K562 (cell line): Measurements from ENCODE around the gene SLC25A18. TPM values are rescaled to one million over a fixed set of nuclear protein-coding genes. Genes with fewer than 3 reads are reported as not detected.
A peak's percentile ranks its signal among the peaks of the same experiment; 100 is the strongest.

Source experiments
- CHAMP1 ChIP-seq: fragments of 450-650 bp; IDR thresholded peaks from 2 replicates; pipeline ENCODE4 v1.6.1; 2016; ENCODE audit warnings: mild to moderate bottlenecking
- FOS ChIP-seq: IDR thresholded peaks from 3 replicates; pipeline ENCODE4 v1.6.1; 2011; ENCODE audit not compliant: insufficient read length; ENCODE audit errors: extremely low read depth
- HCFC1 ChIP-seq: IDR thresholded peaks from 2 replicates; pipeline ENCODE4 v1.6.1; 2012; ENCODE audit warnings: low read depth, low read length, improper control_type of control experiment
- MTA3 ChIP-seq: fragments of 450-650 bp; formaldehyde crosslinking; IDR thresholded peaks from 2 replicates; pipeline ENCODE4 v1.6.1; 2017; ENCODE audit warnings: mild to moderate bottlenecking, borderline replicate concordance
- MYNN ChIP-seq, 2 experiments: sonication (generic); formaldehyde crosslinking in 1 of 2; IDR thresholded peaks; 2 replicates each; pipeline versions ENCODE4 v1.5.0 to v1.6.1; 2016 to 2020; ENCODE audit warnings: antibody characterized with exemption in 1 of 2, missing genetic modification reagents in 1 of 2
- NCOA2 ChIP-seq, 2 experiments: fragments of 450-650 bp; IDR thresholded peaks; 2 replicates each; pipeline ENCODE4 v1.6.1; 2018; ENCODE audit warnings: mild to moderate bottlenecking in 2 of 2, moderate library complexity in 1 of 2; ENCODE audit not compliant: partially characterized antibody in 2 of 2
- NCOA4 ChIP-seq: fragments of 450-650 bp; IDR thresholded peaks from 2 replicates; pipeline ENCODE4 v1.6.1; 2018; ENCODE audit warnings: mild to moderate bottlenecking; ENCODE audit not compliant: partially characterized antibody
- POLR2H ChIP-seq: IDR thresholded peaks from 2 replicates; pipeline ENCODE4 v1.6.1; 2016; ENCODE audit warnings: missing genetic modification characterization, low read depth, mild to moderate bottlenecking, control low read depth, missing compliant biosample characterization, moderate library complexity
- PRPF4 ChIP-seq: fragments of 200-400 bp; formaldehyde crosslinking; IDR thresholded peaks from one replicate; pipeline ENCODE4 v1.6.1; 2017; ENCODE audit warnings: low read length, low read depth, mild to moderate bottlenecking; ENCODE audit not compliant: insufficient read depth, poor library complexity, severe bottlenecking
- SAP30 ChIP-seq: fragments of 200-600 bp; sonication (generic); IDR thresholded peaks from 2 replicates; pipeline ENCODE4 v1.6.1; 2012; ENCODE audit warnings: borderline replicate concordance, low read depth, mild to moderate bottlenecking, moderate library complexity, low read length, control low read depth, inconsistent platforms; ENCODE audit not compliant: insufficient read depth, poor library complexity, severe bottlenecking
- SMAD3 ChIP-seq: fragments of 450-650 bp; formaldehyde crosslinking; conservative IDR thresholded peaks from 2 replicates; pipeline ENCODE4 v1.4.0; 2020; ENCODE audit warnings: mild to moderate bottlenecking
- SMAD4 ChIP-seq: fragments of 250-450 bp; sonication (Bioruptor Pico); conservative IDR thresholded peaks from 2 replicates; pipeline ENCODE4 v1.8.0; 2021; ENCODE audit warnings: inconsistent platforms, mild to moderate bottlenecking, moderate library complexity
- ZBTB9 ChIP-seq: fragments of 450-650 bp; formaldehyde crosslinking; IDR thresholded peaks from 2 replicates; pipeline ENCODE4 v1.4.0; 2020; ENCODE audit warnings: mild to moderate bottlenecking, moderate library complexity
- ZNF143 ChIP-seq: sonication (generic); formaldehyde crosslinking; IDR thresholded peaks from 2 replicates; pipeline ENCODE4 v1.9.0; 2022; ENCODE audit warnings: mild to moderate bottlenecking, missing genetic modification reagents
- ZNF274 ChIP-seq: IDR thresholded peaks from 2 replicates; pipeline ENCODE4 v1.6.1; 2011; ENCODE audit warnings: low read depth, mild to moderate bottlenecking, low read length, moderate library complexity, borderline replicate concordance
- ZSCAN32 ChIP-seq: fragments of 450-650 bp; formaldehyde crosslinking; IDR thresholded peaks from 2 replicates; pipeline ENCODE4 v1.4.0; 2020; ENCODE audit warnings: mild to moderate bottlenecking, moderate library complexity
- polyA plus RNA-seq, 8 experiments: library from polyadenylated mRNA; depleted of rRNA in 4 of 8; stranded (reverse) in 5 of 8; unstranded in 3 of 8; fragments of >200 nt; fragmentation: Nextera tagmentation in 2 of 8; fragmentation: Illumina TruSeq in 1 of 8; extraction: Ambion mirVana in 2 of 8; extraction: Trizol in 1 of 8; gene quantifications; 2 replicates each; pipeline versions ENCODE4 v1.2.1 to v1.2.3, GENCODE V29; 2011 to 2014; ENCODE audit warnings: inconsistent platforms in 1 of 8, missing spikeins in 1 of 8
- total RNA-seq, 7 experiments: library from RNA; depleted of rRNA in 6 of 7; stranded (reverse); fragments of >200 nt in 6 of 7; fragmentation: Illumina TruSeq in 2 of 7; extraction: Trizol in 2 of 7; gene quantifications; 2 replicates each; pipeline versions ENCODE4 v1.2.1 to v1.2.3, GENCODE V29; 2011 to 2021; ENCODE audit warnings: low replicate concordance in 1 of 7
- TF ChIP-seq, protein P1 (sequence below): fragments of 450-650 bp; IDR thresholded peaks from 2 replicates; pipeline ENCODE4 v1.6.1; 2016; ENCODE audit warnings: low read depth, mild to moderate bottlenecking, moderate library complexity
- TF ChIP-seq, protein P2 (sequence below): fragments of 250-450 bp; sonication (Bioruptor Pico); IDR thresholded peaks from 2 replicates; pipeline ENCODE4 v1.5.0; 2021; ENCODE audit warnings: mild to moderate bottlenecking, moderate library complexity

SLC25A18 gene
- total and polyA plus RNA-seq, 9 of the 15 experiments (the other 6 are each of a cell fraction or from before 2014, with no cell fraction given) = 0.04 TPM; not detected in 8

- TF ChIP-seq CHAMP1 (no peak; the same call in 1 of the 2 replicates), NCOA2 (IDR thresholded peaks at IDR 0.05; ENCODE audit: partially characterized antibody in 2 of 2) (no peak), SMAD4 (CRISPR knock-in tag) (peak; percentile 75; the same call in 1 of the 2 replicates), ZNF143 (CRISPR knock-in tag) (no peak; the same call in 1 of the 2 replicates), HCFC1 (peak; percentile 67), PRPF4 (peak; percentile 80), ZNF274 (no peak), POLR2H (tag) (peak; percentile 97), NCOA4 (no peak), SMAD3 (CRISPR knock-in tag) (no peak; the same call in 1 of the 2 replicates), MTA3 (peak; percentile 92), SAP30 (peak; percentile 25), ZSCAN32 (no peak), MYNN (IDR thresholded peaks at IDR 0.05) (no peak), MYNN (CRISPR knock-in tag; IDR thresholded peaks at IDR 0.05) (no peak), FOS (no peak), ZBTB9 (peak; percentile 52; the same call in 1 of the 2 replicates)
- TF ChIP-seq, protein P1, sequence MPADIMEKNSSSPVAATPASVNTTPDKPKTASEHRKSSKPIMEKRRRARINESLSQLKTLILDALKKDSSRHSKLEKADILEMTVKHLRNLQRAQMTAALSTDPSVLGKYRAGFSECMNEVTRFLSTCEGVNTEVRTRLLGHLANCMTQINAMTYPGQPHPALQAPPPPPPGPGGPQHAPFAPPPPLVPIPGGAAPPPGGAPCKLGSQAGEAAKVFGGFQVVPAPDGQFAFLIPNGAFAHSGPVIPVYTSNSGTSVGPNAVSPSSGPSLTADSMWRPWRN = no peak; the same call in 1 of the 2 replicates
- TF ChIP-seq, protein P2, sequence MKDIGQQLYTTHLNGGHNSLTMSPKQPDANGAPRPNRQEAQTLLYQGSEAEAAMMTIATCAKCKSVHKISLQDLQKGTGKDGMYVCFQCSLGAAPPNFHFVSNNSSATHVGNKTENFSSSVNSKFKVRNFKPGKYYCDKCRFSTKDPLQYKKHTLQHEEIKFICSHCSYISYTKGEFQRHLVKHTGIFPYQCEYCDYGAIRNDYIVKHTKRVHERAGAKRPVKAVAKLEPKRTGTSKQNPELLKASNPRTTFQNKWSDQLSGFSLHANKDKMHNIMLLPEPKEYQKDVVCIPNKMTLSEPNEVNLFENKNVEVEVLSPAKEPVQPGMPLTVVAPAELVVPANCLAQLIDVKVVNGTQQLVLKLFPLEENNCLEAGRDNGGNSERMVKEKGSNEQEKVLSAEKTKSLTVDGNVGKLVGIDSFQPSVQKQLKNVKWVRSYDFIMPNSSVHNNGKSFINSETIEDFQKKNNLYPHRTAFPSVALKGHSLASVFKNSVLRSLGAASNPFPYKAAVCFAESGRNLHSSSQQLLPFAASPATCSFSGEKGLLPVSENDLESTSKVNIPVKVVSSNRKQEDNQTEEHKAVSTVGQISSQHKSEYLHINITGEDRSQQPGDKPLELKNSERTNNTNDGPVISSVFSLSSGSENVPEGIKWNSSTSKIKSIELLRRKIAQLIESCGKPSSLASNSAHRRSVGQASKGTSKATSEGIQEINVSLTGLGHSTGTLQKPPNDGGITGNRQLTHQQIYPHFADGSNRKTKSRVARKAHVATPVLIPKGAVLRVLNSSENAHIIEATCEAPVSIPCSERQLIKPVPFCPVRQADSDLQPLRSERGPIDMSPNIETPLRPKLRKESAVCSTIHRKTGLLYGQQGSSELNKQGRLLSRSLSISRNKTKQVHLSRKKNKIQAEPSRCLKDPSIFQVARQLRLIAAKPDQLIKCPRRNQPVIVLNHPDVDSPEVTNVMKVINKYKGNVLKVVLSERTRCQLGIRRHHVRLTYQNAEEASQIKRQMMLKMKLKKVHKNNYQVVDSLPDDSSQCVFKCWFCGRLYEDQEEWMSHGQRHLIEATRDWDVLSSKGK (CRISPR knock-in tag) = no peak
Observed at GRCh38 chr22:17638432-17639246, 75.3 kb downstream of the SLC25A18 start, which contains the start of gene BCL2L13 (continued).
